Measurements from ENCODE around the gene IQCE. TPM values are rescaled to one million over a fixed set of nuclear protein-coding genes. Genes with fewer than 3 reads are reported as not detected.
"Not testable (repeated sequence)": the region's sequence is repeated elsewhere in the genome, so short reads cannot be mapped to it uniquely, and the experiment has no call there.

Gene IQCE
- total RNA-seq, 2 experiments from 2014 or later = 7.2 to 8.4 TPM

- ATAC-seq; H3K27ac Mint-ChIP-seq; intact Hi-C loops (cut with DNase I, micrococcal nuclease); H3K4me3 Mint-ChIP-seq; H3K36me3 Mint-ChIP-seq (ENCODE audit: low read depth); H3K27me3 Mint-ChIP-seq; DNase-seq; H3K9me3 Mint-ChIP-seq (ENCODE audit: low read depth); POLR2A ChIA-PET; CTCF ChIA-PET: not testable (repeated sequence)
- H3K4me1 Mint-ChIP-seq = peaks cover 27% of the 10 kb centered on the region
These were observed 5.2 kb downstream of the IQCE start for GRCh38 chr7:2563955-2564354.

GRCh38 chr7:2564970-2565540, 6.3 kb downstream of the IQCE start:
- DNase-seq = no peak
- no peak overlapping the region for H3K4me3 Mint-ChIP-seq
- CTCF ChIA-PET = interaction anchor here (0.6 kb wide), 1 partner anchor 145 kb away, joined by 4 read pairs; no protein-coding TSS in a partner anchor
- H3K36me3 Mint-ChIP-seq (ENCODE audit: low read depth) = peaks cover 2% of the 10 kb centered on the region
- peaks cover 22% of the 10 kb centered on the region for H3K4me1 Mint-ChIP-seq
- POLR2A ChIA-PET = no interaction called here
- no peaks in the 10 kb centered on the region for H3K27me3 Mint-ChIP-seq
- no peak overlapping the region for H3K27ac Mint-ChIP-seq
- intact Hi-C loops (cut with DNase I, micrococcal nuclease) = loop anchor here in 1 of 2 experiments (5.0 kb wide), 1 partner anchor 83 kb away; no protein-coding TSS in a partner anchor
- no peak for ATAC-seq
- H3K9me3 Mint-ChIP-seq (ENCODE audit: low read depth) = no peaks in the 10 kb centered on the region

- intact Hi-C loops (cut with DNase I, micrococcal nuclease) = loop anchor here (1.0 to 5.0 kb wide), 4 partner anchors 11 to 90 kb away; partner anchors contain the start of genes BRAT1 (in 1 of the 2), GRIFIN (in 1 of the 2) and TTYH3 (in 1 of the 2)
- Mint-ChIP-seq H3K27me3 (no peaks in the 10 kb centered on the region), H3K4me1 (peaks cover 20% of the 10 kb centered on the region), H3K36me3 (ENCODE audit: low read depth) (peaks cover 2% of the 10 kb centered on the region), H3K9me3 (ENCODE audit: low read depth) (no peaks in the 10 kb centered on the region), H3K27ac (peak overlapping the region; percentile 74), H3K4me3 (peak overlapping the region; percentile 48)
- ChIA-PET POLR2A (no interaction called here), CTCF (interaction anchor here (0.9 to 1.1 kb wide), 2 partner anchors 102 to 149 kb away, joined by 3 to 4 read pairs; no protein-coding TSS in a partner anchor)
- ATAC-seq = peak; percentile 83
- DNase-seq = peak; percentile 28
These were observed 7.6 kb downstream of the IQCE start for GRCh38 chr7:2566348-2566889.

GRCh38 chr7:2566890-2567678, 8.3 kb downstream of the IQCE start:
- Mint-ChIP-seq H3K9me3 (ENCODE audit: low read depth) (no peaks in the 10 kb centered on the region), H3K36me3 (ENCODE audit: low read depth) (peaks cover 2% of the 10 kb centered on the region), H3K4me1 (peaks cover 20% of the 10 kb centered on the region), H3K27me3 (no peaks in the 10 kb centered on the region), H3K4me3 (peak overlapping the region; percentile 48), H3K27ac (peak overlapping the region; percentile 74)
- CTCF ChIA-PET = interaction anchor here (0.9 to 1.1 kb wide), 2 partner anchors 101 to 149 kb away, joined by 3 to 4 read pairs; no protein-coding TSS in a partner anchor
- peak; percentile 82 for DNase-seq
- ATAC-seq = peak; percentile 87
- intact Hi-C loops (cut with DNase I, micrococcal nuclease) = loop anchor here (1.0 to 5.0 kb wide), 5 partner anchors 12 to 114 kb away; partner anchors contain the start of genes BRAT1 (in 1 of the 2), GRIFIN (in 1 of the 2) and TTYH3 (in 1 of the 2)
- POLR2A ChIA-PET = no interaction called here

GRCh38 chr7:2567679-2568278, 9.0 kb downstream of the IQCE start:
- POLR2A ChIA-PET = no interaction called here
- intact Hi-C loops (cut with DNase I, micrococcal nuclease) = loop anchor here (1.0 to 5.0 kb wide), 5 partner anchors 63 to 119 kb away; partner anchors contain the start of genes GRIFIN (in 1 of the 2) and TTYH3 (in 1 of the 2)
- Mint-ChIP-seq H3K27ac (no peak overlapping the region), H3K4me3 (no peak overlapping the region), H3K27me3 (no peaks in the 10 kb centered on the region), H3K9me3 (ENCODE audit: low read depth) (no peaks in the 10 kb centered on the region), H3K36me3 (ENCODE audit: low read depth) (peaks cover 5% of the 10 kb centered on the region), H3K4me1 (peaks cover 25% of the 10 kb centered on the region)
- ATAC-seq (no peak), DNase-seq (peak; percentile 12)
- CTCF ChIA-PET = interaction anchor here (1.1 kb wide), 1 partner anchor 148 kb away, joined by 4 read pairs; no protein-coding TSS in a partner anchor

GRCh38 chr7:2568521-2569223, 9.9 kb downstream of the IQCE start:
- DNase-seq (no peak), ATAC-seq (no peak)
- no peak overlapping the region for H3K27ac Mint-ChIP-seq
- H3K36me3 Mint-ChIP-seq (ENCODE audit: low read depth) = peaks cover 7% of the 10 kb centered on the region
- ChIA-PET CTCF (no interaction called here), POLR2A (no interaction called here)
- intact Hi-C loops (cut with DNase I, micrococcal nuclease) = loop anchor here (1.0 to 5.0 kb wide), 2 partner anchors 86 to 120 kb away; no protein-coding TSS in a partner anchor
- H3K27me3 Mint-ChIP-seq = no peaks in the 10 kb centered on the region
- H3K9me3 Mint-ChIP-seq (ENCODE audit: low read depth) = no peaks in the 10 kb centered on the region
- H3K4me1 Mint-ChIP-seq = peaks cover 28% of the 10 kb centered on the region
- no peak overlapping the region for H3K4me3 Mint-ChIP-seq

- no peak for DNase-seq
- ATAC-seq = no peak
- Mint-ChIP-seq H3K36me3 (ENCODE audit: low read depth) (peaks cover 10% of the 10 kb centered on the region), H3K4me1 (peaks cover 28% of the 10 kb centered on the region), H3K27me3 (no peaks in the 10 kb centered on the region), H3K27ac (no peak overlapping the region), H3K9me3 (ENCODE audit: low read depth) (no peaks in the 10 kb centered on the region), H3K4me3 (no peak overlapping the region)
- CTCF ChIA-PET = no interaction called here
- intact Hi-C loops (cut with DNase I, micrococcal nuclease) = loop anchor here in 1 of 2 experiments (5.0 kb wide), 1 partner anchor 87 kb away; no protein-coding TSS in a partner anchor
- POLR2A ChIA-PET = no interaction called here
These were observed 10.6 kb downstream of the IQCE start for GRCh38 chr7:2569421-2569820.

GRCh38 chr7:2570021-2570420, 11.2 kb downstream of the IQCE start:
- CTCF ChIA-PET = no interaction called here
- Mint-ChIP-seq H3K4me3 (no peak overlapping the region), H3K27me3 (no peaks in the 10 kb centered on the region), H3K27ac (no peak overlapping the region), H3K36me3 (ENCODE audit: low read depth) (peaks cover 10% of the 10 kb centered on the region), H3K9me3 (ENCODE audit: low read depth) (no peaks in the 10 kb centered on the region), H3K4me1 (peaks cover 26% of the 10 kb centered on the region)
- DNase-seq (no peak), ATAC-seq (no peak)
- POLR2A ChIA-PET = no interaction called here
- intact Hi-C loops (cut with DNase I, micrococcal nuclease) = no loop called here

- ATAC-seq (no peak), DNase-seq (no peak)
- ChIA-PET POLR2A (no interaction called here), CTCF (interaction anchor here (0.6 kb wide), 1 partner anchor 481 kb away, joined by 3 read pairs; no protein-coding TSS in a partner anchor)
- Mint-ChIP-seq H3K9me3 (ENCODE audit: low read depth) (no peaks in the 10 kb centered on the region), H3K27ac (no peak overlapping the region), H3K4me1 (peaks cover 26% of the 10 kb centered on the region), H3K36me3 (ENCODE audit: low read depth) (peaks cover 10% of the 10 kb centered on the region), H3K27me3 (no peaks in the 10 kb centered on the region), H3K4me3 (no peak overlapping the region)
- intact Hi-C loops (cut with DNase I, micrococcal nuclease) = no loop called here
These were observed 12.6 kb downstream of the IQCE start for GRCh38 chr7:2571409-2571808.

GRCh38 chr7:2572101-2572842, 13.5 kb downstream of the IQCE start:
- peaks cover 10% of the 10 kb centered on the region for H3K36me3 Mint-ChIP-seq (ENCODE audit: low read depth)
- H3K4me1 Mint-ChIP-seq = peaks cover 18% of the 10 kb centered on the region
- H3K4me3 Mint-ChIP-seq = no peak overlapping the region
- no peaks in the 10 kb centered on the region for H3K9me3 Mint-ChIP-seq (ENCODE audit: low read depth)
- H3K27me3 Mint-ChIP-seq = no peaks in the 10 kb centered on the region
- ChIA-PET CTCF (no interaction called here), POLR2A (interaction anchor here (0.7 kb wide), 1 partner anchor 147 kb away, joined by 3 read pairs; no protein-coding TSS in a partner anchor)
- intact Hi-C loops (cut with DNase I, micrococcal nuclease) = no loop called here
- no peak overlapping the region for H3K27ac Mint-ChIP-seq
- peak; percentile 61 for ATAC-seq
- DNase-seq = peak; percentile 51
